GM12872 (cell line): ENCODE measurements around the gene SORL1-AS1.

Experiments used
- CTCF ChIP-seq: IDR thresholded peaks from 3 replicates; pipeline ENCODE4 v1.5.1; 2011; ENCODE audit warnings: low read depth, mild to moderate bottlenecking, low read length, moderate library complexity; ENCODE audit not compliant: insufficient read depth

The SORL1-AS1 gene

GRCh38 chr11:121456151-121456550 lies 3.4 kb upstream of the SORL1-AS1 start:
- TF ChIP-seq CTCF, result no peak

- no peak for TF ChIP-seq CTCF
These were observed 2.3 kb upstream of the SORL1-AS1 start for GRCh38 chr11:121455115-121455514.

GRCh38 chr11:121453589-121454299 lies 977 bp upstream of the SORL1-AS1 start:
- TF ChIP-seq CTCF, result no peak

GRCh38 chr11:121451986-121452608 lies 670 bp downstream of the SORL1-AS1 start, which contains the start of gene SORL1:
Gene SORL1 (plus strand): TSS chr11:121452314. CDS start chr11:121452332, 18 bp downstream.
- TF ChIP-seq CTCF, result peak; percentile 72

GRCh38 chr11:121451178-121451985 lies 1.4 kb downstream of the SORL1-AS1 start:
- no peak for TF ChIP-seq CTCF

- no peak for TF ChIP-seq CTCF
These were observed 2.4 kb downstream of the SORL1-AS1 start for GRCh38 chr11:121450401-121450800.

- TF ChIP-seq CTCF, result peak; percentile 4; the same call in 1 of the 3 replicates
These were observed 3.1 kb downstream of the SORL1-AS1 start for GRCh38 chr11:121449626-121450025.
